ENCODE data around the gene HIF1A. TPM values are rescaled to one million over a fixed set of nuclear protein-coding genes. Genes with fewer than 3 reads are reported as not detected.
A peak's percentile ranks its signal among the peaks of the same experiment; 100 is the strongest.

The HIF1A gene
- total and polyA plus RNA-seq, 2 of the 13 experiments (the other 11 are each of a cell fraction or from before 2014, with no cell fraction given), result 41.0 to 126 TPM

DNA sequence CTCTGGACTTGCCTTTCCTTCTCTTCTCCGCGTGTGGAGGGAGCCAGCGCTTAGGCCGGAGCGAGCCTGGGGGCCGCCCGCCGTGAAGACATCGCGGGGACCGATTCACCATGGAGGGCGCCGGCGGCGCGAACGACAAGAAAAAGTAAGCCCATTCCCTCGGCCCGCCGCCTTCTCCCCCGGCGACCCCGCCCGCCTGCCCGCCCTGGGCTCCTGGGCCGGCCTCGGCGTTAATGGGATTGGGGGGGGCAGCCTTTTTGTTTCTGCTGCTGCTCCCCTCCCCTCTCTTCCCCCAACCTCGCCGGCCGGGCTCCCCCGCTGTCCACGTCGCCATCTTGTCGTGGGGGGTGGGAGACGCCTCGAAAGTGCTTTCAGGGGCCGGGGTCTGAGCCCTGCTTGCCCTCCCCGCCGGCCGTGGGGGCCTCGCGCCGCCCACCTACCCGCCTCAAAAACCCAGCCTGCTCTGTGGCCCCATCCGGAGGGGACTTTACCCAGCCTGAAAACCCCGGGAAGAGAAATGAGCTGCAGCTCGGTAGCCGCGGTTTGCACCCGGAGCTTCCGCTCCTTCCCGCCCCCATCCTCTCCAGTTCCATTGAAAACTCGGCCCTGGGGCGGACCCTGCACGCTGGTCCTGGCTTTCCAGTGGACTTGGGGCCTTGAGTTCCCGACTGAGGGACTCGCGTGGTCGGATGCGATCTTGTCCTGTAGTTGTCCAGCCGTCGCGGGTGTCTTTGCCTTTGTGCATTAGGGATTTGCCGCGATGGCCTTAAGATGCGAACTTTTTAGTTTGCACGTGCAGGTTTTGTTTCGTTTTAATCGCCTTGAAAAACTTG is 598 bp downstream of the HIF1A start (continued):
- TF ChIP-seq, protein P1, sequence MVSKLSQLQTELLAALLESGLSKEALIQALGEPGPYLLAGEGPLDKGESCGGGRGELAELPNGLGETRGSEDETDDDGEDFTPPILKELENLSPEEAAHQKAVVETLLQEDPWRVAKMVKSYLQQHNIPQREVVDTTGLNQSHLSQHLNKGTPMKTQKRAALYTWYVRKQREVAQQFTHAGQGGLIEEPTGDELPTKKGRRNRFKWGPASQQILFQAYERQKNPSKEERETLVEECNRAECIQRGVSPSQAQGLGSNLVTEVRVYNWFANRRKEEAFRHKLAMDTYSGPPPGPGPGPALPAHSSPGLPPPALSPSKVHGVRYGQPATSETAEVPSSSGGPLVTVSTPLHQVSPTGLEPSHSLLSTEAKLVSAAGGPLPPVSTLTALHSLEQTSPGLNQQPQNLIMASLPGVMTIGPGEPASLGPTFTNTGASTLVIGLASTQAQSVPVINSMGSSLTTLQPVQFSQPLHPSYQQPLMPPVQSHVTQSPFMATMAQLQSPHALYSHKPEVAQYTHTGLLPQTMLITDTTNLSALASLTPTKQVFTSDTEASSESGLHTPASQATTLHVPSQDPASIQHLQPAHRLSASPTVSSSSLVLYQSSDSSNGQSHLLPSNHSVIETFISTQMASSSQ (IDR thresholded peaks at IDR 0.05; ENCODE audit: low read depth), result no peak
- TF ChIP-seq, protein P1 (CRISPR knock-in tag; IDR thresholded peaks at IDR 0.05; ENCODE audit: borderline replicate concordance), result no peak
- peak; percentile 44 for TF ChIP-seq SAP130 (CRISPR knock-in tag; IDR thresholded peaks at IDR 0.05; ENCODE audit: low read depth)
- TF ChIP-seq SOX5 (CRISPR knock-in tag; IDR thresholded peaks at IDR 0.05; ENCODE audit: borderline replicate concordance), result no peak
- no peak; the same call in 1 of the 2 replicates for TF ChIP-seq EED (CRISPR knock-in tag; IDR thresholded peaks at IDR 0.05)
- TF ChIP-seq ZNF879 (CRISPR knock-in tag; IDR thresholded peaks at IDR 0.05), result no peak
- TF ChIP-seq, protein P2, sequence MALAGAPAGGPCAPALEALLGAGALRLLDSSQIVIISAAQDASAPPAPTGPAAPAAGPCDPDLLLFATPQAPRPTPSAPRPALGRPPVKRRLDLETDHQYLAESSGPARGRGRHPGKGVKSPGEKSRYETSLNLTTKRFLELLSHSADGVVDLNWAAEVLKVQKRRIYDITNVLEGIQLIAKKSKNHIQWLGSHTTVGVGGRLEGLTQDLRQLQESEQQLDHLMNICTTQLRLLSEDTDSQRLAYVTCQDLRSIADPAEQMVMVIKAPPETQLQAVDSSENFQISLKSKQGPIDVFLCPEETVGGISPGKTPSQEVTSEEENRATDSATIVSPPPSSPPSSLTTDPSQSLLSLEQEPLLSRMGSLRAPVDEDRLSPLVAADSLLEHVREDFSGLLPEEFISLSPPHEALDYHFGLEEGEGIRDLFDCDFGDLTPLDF (CRISPR knock-in tag; IDR thresholded peaks at IDR 0.05), result peak; percentile 30; the same call in 1 of the 2 replicates
- TF ChIP-seq, protein P3, sequence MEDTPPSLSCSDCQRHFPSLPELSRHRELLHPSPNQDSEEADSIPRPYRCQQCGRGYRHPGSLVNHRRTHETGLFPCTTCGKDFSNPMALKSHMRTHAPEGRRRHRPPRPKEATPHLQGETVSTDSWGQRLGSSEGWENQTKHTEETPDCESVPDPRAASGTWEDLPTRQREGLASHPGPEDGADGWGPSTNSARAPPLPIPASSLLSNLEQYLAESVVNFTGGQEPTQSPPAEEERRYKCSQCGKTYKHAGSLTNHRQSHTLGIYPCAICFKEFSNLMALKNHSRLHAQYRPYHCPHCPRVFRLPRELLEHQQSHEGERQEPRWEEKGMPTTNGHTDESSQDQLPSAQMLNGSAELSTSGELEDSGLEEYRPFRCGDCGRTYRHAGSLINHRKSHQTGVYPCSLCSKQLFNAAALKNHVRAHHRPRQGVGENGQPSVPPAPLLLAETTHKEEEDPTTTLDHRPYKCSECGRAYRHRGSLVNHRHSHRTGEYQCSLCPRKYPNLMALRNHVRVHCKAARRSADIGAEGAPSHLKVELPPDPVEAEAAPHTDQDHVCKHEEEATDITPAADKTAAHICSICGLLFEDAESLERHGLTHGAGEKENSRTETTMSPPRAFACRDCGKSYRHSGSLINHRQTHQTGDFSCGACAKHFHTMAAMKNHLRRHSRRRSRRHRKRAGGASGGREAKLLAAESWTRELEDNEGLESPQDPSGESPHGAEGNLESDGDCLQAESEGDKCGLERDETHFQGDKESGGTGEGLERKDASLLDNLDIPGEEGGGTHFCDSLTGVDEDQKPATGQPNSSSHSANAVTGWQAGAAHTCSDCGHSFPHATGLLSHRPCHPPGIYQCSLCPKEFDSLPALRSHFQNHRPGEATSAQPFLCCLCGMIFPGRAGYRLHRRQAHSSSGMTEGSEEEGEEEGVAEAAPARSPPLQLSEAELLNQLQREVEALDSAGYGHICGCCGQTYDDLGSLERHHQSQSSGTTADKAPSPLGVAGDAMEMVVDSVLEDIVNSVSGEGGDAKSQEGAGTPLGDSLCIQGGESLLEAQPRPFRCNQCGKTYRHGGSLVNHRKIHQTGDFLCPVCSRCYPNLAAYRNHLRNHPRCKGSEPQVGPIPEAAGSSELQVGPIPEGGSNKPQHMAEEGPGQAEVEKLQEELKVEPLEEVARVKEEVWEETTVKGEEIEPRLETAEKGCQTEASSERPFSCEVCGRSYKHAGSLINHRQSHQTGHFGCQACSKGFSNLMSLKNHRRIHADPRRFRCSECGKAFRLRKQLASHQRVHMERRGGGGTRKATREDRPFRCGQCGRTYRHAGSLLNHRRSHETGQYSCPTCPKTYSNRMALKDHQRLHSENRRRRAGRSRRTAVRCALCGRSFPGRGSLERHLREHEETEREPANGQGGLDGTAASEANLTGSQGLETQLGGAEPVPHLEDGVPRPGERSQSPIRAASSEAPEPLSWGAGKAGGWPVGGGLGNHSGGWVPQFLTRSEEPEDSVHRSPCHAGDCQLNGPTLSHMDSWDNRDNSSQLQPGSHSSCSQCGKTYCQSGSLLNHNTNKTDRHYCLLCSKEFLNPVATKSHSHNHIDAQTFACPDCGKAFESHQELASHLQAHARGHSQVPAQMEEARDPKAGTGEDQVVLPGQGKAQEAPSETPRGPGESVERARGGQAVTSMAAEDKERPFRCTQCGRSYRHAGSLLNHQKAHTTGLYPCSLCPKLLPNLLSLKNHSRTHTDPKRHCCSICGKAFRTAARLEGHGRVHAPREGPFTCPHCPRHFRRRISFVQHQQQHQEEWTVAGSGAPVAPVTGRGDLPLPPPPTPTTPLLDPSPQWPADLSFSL (CRISPR knock-in tag; IDR thresholded peaks at IDR 0.05), result no peak
- peak; percentile 67; the same call in 1 of the 2 replicates for TF ChIP-seq ZNF773 (CRISPR knock-in tag; IDR thresholded peaks at IDR 0.05; ENCODE audit: borderline replicate concordance)
- no peak for TF ChIP-seq KLF15 (CRISPR knock-in tag; IDR thresholded peaks at IDR 0.05; ENCODE audit: borderline replicate concordance)
- TF ChIP-seq, protein P4, sequence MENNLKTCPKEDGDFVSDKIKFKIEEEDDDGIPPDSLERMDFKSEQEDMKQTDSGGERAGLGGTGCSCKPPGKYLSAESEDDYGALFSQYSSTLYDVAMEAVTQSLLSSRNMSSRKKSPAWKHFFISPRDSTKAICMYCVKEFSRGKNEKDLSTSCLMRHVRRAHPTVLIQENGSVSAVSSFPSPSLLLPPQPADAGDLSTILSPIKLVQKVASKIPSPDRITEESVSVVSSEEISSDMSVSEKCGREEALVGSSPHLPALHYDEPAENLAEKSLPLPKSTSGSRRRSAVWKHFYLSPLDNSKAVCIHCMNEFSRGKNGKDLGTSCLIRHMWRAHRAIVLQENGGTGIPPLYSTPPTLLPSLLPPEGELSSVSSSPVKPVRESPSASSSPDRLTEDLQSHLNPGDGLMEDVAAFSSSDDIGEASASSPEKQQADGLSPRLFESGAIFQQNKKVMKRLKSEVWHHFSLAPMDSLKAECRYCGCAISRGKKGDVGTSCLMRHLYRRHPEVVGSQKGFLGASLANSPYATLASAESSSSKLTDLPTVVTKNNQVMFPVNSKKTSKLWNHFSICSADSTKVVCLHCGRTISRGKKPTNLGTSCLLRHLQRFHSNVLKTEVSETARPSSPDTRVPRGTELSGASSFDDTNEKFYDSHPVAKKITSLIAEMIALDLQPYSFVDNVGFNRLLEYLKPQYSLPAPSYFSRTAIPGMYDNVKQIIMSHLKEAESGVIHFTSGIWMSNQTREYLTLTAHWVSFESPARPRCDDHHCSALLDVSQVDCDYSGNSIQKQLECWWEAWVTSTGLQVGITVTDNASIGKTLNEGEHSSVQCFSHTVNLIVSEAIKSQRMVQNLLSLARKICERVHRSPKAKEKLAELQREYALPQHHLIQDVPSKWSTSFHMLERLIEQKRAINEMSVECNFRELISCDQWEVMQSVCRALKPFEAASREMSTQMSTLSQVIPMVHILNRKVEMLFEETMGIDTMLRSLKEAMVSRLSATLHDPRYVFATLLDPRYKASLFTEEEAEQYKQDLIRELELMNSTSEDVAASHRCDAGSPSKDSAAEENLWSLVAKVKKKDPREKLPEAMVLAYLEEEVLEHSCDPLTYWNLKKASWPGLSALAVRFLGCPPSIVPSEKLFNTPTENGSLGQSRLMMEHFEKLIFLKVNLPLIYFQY (CRISPR knock-in tag; IDR thresholded peaks at IDR 0.05; ENCODE audit: borderline replicate concordance), result no peak
- no peak for TF ChIP-seq ATRX (CRISPR knock-in tag; IDR thresholded peaks at IDR 0.05; ENCODE audit: borderline replicate concordance)

Data from HepG2 (cell line).